HG03571 (cell line): ENCODE results near the gene TNNI3.
"Not testable (repeated sequence)": the region's sequence is repeated elsewhere in the genome, so short reads cannot be mapped to it uniquely, and the experiment has no call there.

ENCODE experiments used
- ATAC-seq: cut with Tn5 transposase; IDR thresholded peaks from one replicate; pipeline ENCODE4 v1.9.1; 2021; ENCODE audit not compliant: unreplicated experiment

The TNNI3 gene

GRCh38 chr19:55173186-55173713 is 15.7 kb upstream of the TNNI3 start:
- no peak for ATAC-seq

GRCh38 chr19:55172741-55173140 is 15.2 kb upstream of the TNNI3 start:
- no peak for ATAC-seq

GRCh38 chr19:55172318-55172717 is 14.8 kb upstream of the TNNI3 start:
- ATAC-seq: not testable (repeated sequence)

- no peak for ATAC-seq
Measured at GRCh38 chr19:55171440-55171839, 13.9 kb upstream of the TNNI3 start.

GRCh38 chr19:55169136-55169535 is 11.6 kb upstream of the TNNI3 start:
- no peak for ATAC-seq

- ATAC-seq: peak; percentile 64
Measured at GRCh38 chr19:55166530-55167268, 9.2 kb upstream of the TNNI3 start, which contains the start of gene DNAAF3. TSS of gene DNAAF3 (minus strand) at chr19:55166613. CDS start at chr19:55166413, 200 bp downstream.

- ATAC-seq: no peak
Measured at GRCh38 chr19:55165952-55166529, 8.5 kb upstream of the TNNI3 start.

GRCh38 chr19:55161571-55162322 is 4.2 kb upstream of the TNNI3 start:
- ATAC-seq: no peak

GRCh38 chr19:55160986-55161365 is 3.4 kb upstream of the TNNI3 start:
- ATAC-seq: no peak

GRCh38 chr19:55160128-55160985 is 2.8 kb upstream of the TNNI3 start:
- ATAC-seq: no peak

GRCh38 chr19:55158848-55159749 is 1.6 kb upstream of the TNNI3 start:
- no peak for ATAC-seq

- no peak for ATAC-seq
Measured at GRCh38 chr19:55158423-55158822, 891 bp upstream of the TNNI3 start.

GRCh38 chr19:55156202-55157063 is 1.1 kb downstream of the TNNI3 start:
- no peak for ATAC-seq

- not testable (repeated sequence) for ATAC-seq
Measured at GRCh38 chr19:55155784-55156183, 1.7 kb downstream of the TNNI3 start.

GRCh38 chr19:55153652-55154264 is 3.8 kb downstream of the TNNI3 start:
- ATAC-seq: no peak

GRCh38 chr19:55152017-55152416 is 5.5 kb downstream of the TNNI3 start:
- no peak for ATAC-seq

GRCh38 chr19:55149078-55150003 is 8.2 kb downstream of the TNNI3 start, which contains the start of gene TNNT1:
TSS of gene TNNT1 (minus strand) at chr19:55149206. CDS start at chr19:55147157, 2,049 bp downstream.
- ATAC-seq: no peak
